Liver (tissue), 3 donors: ENCODE measurements around the gene LRRC23.

Experiments
- EGR1 ChIP-seq, 2 donors: IDR thresholded peaks; 2 replicates each; pipeline ENCODE4 v1.6.1; 2016 to 2018; ENCODE audit warnings: antibody characterized with exemption in 2 of 2, low read depth in 2 of 2
- FOXA1 ChIP-seq: IDR thresholded peaks from 2 replicates; pipeline ENCODE4 v1.6.1; 2016; ENCODE audit warnings: antibody characterized with exemption
- GABPA ChIP-seq, 2 donors: IDR thresholded peaks in 1 of 2; conservative IDR thresholded peaks in 1 of 2; 2 replicates each; pipeline ENCODE4 v1.6.1; 2016; ENCODE audit warnings: antibody characterized with exemption in 2 of 2, mild to moderate bottlenecking in 1 of 2, moderate library complexity in 1 of 2
- HNF4A ChIP-seq, 2 donors: conservative IDR thresholded peaks; 2 replicates each; pipeline ENCODE4 v1.6.1; 2016; ENCODE audit warnings: antibody characterized with exemption in 2 of 2, mild to moderate bottlenecking in 2 of 2
- JUND ChIP-seq, 2 donors: IDR thresholded peaks; 2 replicates each; pipeline ENCODE4 v1.6.1; 2016; ENCODE audit warnings: antibody characterized with exemption in 2 of 2
- MAX ChIP-seq: IDR thresholded peaks from 2 replicates; pipeline ENCODE4 v1.6.1; 2016; ENCODE audit warnings: antibody characterized with exemption
- RAD21 ChIP-seq, 2 donors: IDR thresholded peaks; 2 replicates each; pipeline ENCODE4 v1.6.1; 2016; ENCODE audit warnings: antibody characterized with exemption in 2 of 2, mild to moderate bottlenecking in 2 of 2
- REST ChIP-seq: IDR thresholded peaks from 2 replicates; pipeline ENCODE4 v1.6.1; 2016; ENCODE audit warnings: antibody characterized with exemption, mild to moderate bottlenecking
- RXRA ChIP-seq, 2 donors: IDR thresholded peaks; 2 replicates each; pipeline ENCODE4 v1.6.1; 2017 to 2018; ENCODE audit warnings: antibody characterized with exemption in 2 of 2, mild to moderate bottlenecking in 1 of 2
- SP1 ChIP-seq: IDR thresholded peaks from 2 replicates; pipeline ENCODE4 v1.6.1; 2018; ENCODE audit warnings: antibody characterized with exemption, mild to moderate bottlenecking
- TAF1 ChIP-seq: conservative IDR thresholded peaks from 2 replicates; pipeline ENCODE4 v1.6.1; 2016; ENCODE audit warnings: antibody characterized with exemption, mild to moderate bottlenecking
- YY1 ChIP-seq: IDR thresholded peaks from 2 replicates; pipeline ENCODE4 v1.6.1; 2016; ENCODE audit warnings: antibody characterized with exemption, mild to moderate bottlenecking
- TF ChIP-seq, protein P1 (sequence below): fragments of 150-350 bp; IDR thresholded peaks from 2 replicates; pipeline ENCODE4 v1.5.1; 2017; ENCODE audit warnings: improper control_type of control experiment, low read depth, low read length; ENCODE audit not compliant: missing input control
- TF ChIP-seq, protein P2 (sequence below): IDR thresholded peaks from 2 replicates; pipeline ENCODE4 v1.6.1; 2016; ENCODE audit warnings: antibody characterized with exemption
- donor health status: healthy.
- donor health status: healthy.

DNA sequence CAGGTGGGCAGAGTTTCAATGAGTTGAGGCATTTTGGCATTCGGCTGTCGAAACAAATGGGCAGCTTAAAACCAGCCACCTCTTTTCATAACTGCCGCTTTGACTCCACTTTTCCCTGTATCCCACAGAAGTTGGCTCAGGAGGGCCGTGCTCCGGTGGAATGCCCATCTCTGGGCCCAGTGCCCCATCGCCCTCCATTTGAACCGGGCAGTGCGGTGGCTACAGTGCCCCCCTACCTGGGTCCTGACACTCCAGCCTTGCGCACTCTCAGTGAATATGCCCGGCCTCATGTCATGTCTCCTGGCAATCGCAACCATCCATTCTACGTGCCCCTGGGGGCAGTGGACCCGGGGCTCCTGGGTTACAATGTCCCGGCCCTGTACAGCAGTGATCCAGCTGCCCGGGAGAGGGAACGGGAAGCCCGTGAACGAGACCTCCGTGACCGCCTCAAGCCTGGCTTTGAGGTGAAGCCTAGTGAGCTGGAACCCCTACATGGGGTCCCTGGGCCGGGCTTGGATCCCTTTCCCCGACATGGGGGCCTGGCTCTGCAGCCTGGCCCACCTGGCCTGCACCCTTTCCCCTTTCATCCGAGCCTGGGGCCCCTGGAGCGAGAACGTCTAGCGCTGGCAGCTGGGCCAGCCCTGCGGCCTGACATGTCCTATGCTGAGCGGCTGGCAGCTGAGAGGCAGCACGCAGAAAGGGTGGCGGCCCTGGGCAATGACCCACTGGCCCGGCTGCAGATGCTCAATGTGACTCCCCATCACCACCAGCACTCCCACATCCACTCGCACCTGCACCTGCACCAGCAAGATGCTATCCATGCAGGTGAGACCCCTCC lies 34.0 kb downstream of the LRRC23 start:
- TF ChIP-seq, protein P1, sequence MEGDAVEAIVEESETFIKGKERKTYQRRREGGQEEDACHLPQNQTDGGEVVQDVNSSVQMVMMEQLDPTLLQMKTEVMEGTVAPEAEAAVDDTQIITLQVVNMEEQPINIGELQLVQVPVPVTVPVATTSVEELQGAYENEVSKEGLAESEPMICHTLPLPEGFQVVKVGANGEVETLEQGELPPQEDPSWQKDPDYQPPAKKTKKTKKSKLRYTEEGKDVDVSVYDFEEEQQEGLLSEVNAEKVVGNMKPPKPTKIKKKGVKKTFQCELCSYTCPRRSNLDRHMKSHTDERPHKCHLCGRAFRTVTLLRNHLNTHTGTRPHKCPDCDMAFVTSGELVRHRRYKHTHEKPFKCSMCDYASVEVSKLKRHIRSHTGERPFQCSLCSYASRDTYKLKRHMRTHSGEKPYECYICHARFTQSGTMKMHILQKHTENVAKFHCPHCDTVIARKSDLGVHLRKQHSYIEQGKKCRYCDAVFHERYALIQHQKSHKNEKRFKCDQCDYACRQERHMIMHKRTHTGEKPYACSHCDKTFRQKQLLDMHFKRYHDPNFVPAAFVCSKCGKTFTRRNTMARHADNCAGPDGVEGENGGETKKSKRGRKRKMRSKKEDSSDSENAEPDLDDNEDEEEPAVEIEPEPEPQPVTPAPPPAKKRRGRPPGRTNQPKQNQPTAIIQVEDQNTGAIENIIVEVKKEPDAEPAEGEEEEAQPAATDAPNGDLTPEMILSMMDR: no peak
- TF ChIP-seq RXRA (IDR thresholded peaks at IDR 0.05) (no peak), RAD21 (IDR thresholded peaks at IDR 0.05) (no peak), REST (no peak), JUND (IDR thresholded peaks at IDR 0.05) (no peak), TAF1 (no peak), GABPA (IDR thresholded peaks at IDR 0.05 in 1 of 2, conservative IDR thresholded peaks at IDR 0.05 in 1 of 2) (no peak), FOXA1 (no peak), MAX (no peak), YY1 (no peak), HNF4A (conservative IDR thresholded peaks at IDR 0.05) (no peak), EGR1 (IDR thresholded peaks at IDR 0.05; ENCODE audit: low read depth in 2 of 2) (no peak), SP1 (no peak)
- TF ChIP-seq, protein P2, sequence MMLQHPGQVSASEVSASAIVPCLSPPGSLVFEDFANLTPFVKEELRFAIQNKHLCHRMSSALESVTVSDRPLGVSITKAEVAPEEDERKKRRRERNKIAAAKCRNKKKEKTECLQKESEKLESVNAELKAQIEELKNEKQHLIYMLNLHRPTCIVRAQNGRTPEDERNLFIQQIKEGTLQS: no peak
